Mononuclear cell (primary cell): ENCODE results near the gene ATAD5. TPM values are rescaled to one million over a fixed set of nuclear protein-coding genes. Genes with fewer than 3 reads are reported as not detected.

Source experiments
- H3K27me3 ChIP-seq: 2 replicates; pipeline ENCODE4 v1.6.0; 2011; ENCODE audit warnings: low read length, control low read depth; ENCODE audit not compliant: insufficient read depth
- H3K4me1 ChIP-seq: 2 replicates; pipeline ENCODE4 v1.5.1; 2011; ENCODE audit warnings: mild to moderate bottlenecking, low read length, control low read depth; ENCODE audit not compliant: insufficient read depth
- H3K4me3 ChIP-seq: 2 replicates; pipeline ENCODE4 v1.5.1; 2011; ENCODE audit warnings: mild to moderate bottlenecking, low read length, moderate library complexity
- H3K9me3 ChIP-seq: 2 replicates; pipeline ENCODE4 v1.5.1; 2011; ENCODE audit warnings: low read depth, mild to moderate bottlenecking, control low read depth, low read length
- total RNA-seq: library from RNA; depleted of rRNA; stranded (reverse); fragments of >200 nt; gene quantifications from one replicate; pipeline ENCODE4 v1.2.3, GENCODE V29; 2012

Gene ATAD5
- total RNA-seq, 1 donor, result 4.0 TPM

DNA sequence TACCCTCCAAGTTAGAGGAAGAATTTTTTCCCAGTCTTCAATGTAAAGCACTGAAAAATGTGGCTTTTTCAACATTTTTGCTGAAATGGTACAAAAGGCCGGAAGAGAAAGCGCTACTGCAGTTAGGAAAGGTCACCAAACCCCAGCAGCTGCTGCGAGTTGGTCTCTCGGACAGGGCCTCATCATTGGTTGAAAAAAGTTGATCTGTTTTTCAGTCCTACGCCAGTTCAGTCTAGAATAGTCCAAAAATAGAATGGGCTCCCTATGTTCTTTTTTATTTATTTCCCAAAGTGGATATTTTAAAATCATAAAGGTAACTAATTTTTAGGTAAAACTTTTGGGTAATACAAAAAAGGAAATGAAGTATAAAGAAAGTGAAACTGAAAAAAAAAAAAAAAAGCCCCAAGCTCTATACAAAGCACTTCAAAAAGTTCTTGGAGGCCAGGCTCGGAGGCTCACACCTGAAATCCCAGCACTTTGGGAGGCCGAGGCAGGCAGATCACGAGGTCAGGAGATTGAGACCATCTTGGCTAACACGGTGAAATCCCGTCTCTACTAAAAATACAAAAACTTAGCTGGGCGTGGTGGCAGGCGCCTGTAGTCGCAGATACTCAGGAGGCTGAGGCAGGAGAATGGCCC is 107.4 kb downstream of the ATAD5 start:
- Histone ChIP-seq H3K9me3 (no peaks in the 10 kb centered on the region), H3K4me1 (peaks cover 11% of the 10 kb centered on the region), H3K27me3 (no peaks in the 10 kb centered on the region), H3K4me3 (no peak overlapping the region)

DNA sequence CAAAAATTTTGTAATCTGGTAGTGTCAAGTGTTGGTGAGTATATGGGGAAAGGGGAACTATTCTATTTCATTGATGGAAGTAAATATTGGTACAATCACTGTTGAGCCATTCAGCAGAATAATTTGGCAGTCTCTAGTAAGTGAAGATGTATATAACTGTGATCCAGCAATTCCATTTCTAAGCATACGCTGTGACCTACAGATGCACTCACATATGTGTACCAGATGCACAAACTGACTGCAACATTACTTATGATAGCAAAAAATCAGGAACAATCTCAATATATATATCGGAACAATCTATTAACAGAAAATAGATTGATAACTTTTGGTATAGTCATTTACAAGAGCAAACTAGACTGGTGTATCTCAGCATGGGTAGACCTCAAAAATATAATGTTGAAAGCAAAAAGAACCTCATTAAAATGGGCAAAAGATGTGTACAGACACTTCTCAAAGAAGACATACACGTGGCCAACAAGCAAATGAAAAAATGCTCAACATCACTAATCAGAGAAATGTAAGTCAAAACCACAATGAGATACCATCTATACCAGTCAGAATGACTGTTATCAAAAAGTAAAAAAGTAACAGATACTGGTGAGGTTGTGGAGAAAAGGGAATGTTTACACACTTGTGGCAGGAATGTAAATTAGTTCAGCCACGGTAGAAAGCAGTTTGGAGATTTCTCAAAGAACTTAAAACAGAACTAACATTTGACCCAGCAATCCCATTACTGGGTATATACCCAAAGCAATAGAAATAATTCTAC is 110.7 kb downstream of the ATAD5 start:
- H3K4me3 ChIP-seq, result no peak overlapping the region
- H3K4me1 ChIP-seq, result peaks cover 7% of the 10 kb centered on the region
- H3K27me3 ChIP-seq, result no peaks in the 10 kb centered on the region
- H3K9me3 ChIP-seq, result no peaks in the 10 kb centered on the region

Other genes starting within 250 kb of the ATAD5 start
- 75.0 TPM for gene CRLF3, start 7.3 kb upstream of the ATAD5 start, total RNA-seq
- gene TEFM, start 74.3 kb downstream of the ATAD5 start, total RNA-seq, result 8.2 TPM
- 20.8 TPM for gene ADAP2, start 90.0 kb downstream of the ATAD5 start, total RNA-seq
- gene RNF135, start 139.1 kb downstream of the ATAD5 start, total RNA-seq, result 14.1 TPM